Activated gamma-delta T cell treated with anti-CD3 and anti-CD28 coated beads, Interleukin-2, amount 50 U/mL, for 16 hours (primary cell): ENCODE measurements around the gene CPVL.

Experiments
- DNase-seq: peaks from one replicate; pipeline ENCODE4 v3.0.0-alpha.2; 2020; ENCODE audit warnings: low read depth

The CPVL gene

GRCh38 chr7:29090836-29091601 lies 55.3 kb downstream of the CPVL start:
- DNase-seq: no peak

GRCh38 chr7:29090151-29090805 lies 56.1 kb downstream of the CPVL start:
- DNase-seq: no peak

DNA sequence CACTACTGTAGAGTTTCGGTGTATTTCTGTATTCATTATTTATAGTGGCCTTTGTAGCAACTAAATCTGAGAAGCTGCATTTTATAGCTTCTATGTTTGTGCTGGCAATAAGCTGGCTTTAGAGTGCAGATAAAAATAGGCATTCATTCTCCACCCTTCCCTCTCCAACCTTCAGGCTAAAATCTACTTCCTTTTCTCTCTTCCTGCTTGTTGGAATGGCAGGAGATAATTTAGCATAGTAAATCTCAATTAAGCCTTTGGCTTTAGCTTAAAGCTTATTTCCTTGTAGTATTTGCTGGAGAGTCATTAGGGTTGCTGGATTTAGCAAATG lies 58.5 kb downstream of the CPVL start:
- DNase-seq: no peak

GRCh38 chr7:29086545-29086944 lies 59.8 kb downstream of the CPVL start:
- DNase-seq: no peak

DNA sequence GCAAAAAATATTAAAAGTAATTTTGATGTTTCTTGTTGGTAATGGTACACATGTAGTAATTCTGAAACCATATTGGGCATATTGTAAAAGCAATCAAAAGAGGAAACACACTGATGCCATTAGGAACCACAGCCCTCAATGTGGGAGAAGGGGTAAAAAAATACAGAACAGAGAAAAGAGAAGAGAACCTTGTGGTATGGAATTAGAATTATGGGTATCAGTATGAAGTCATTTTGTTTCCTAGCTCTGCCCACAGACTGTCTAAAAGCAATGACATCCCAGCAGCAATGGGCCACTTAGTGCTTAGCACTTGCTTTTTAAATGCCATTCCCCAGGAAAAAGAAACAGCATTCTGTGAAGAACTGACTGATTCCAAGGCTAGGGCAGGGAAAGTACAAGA lies 61.5 kb downstream of the CPVL start:
- no peak for DNase-seq

GRCh38 chr7:29080803-29081202 lies 65.5 kb downstream of the CPVL start:
- no peak for DNase-seq

DNA sequence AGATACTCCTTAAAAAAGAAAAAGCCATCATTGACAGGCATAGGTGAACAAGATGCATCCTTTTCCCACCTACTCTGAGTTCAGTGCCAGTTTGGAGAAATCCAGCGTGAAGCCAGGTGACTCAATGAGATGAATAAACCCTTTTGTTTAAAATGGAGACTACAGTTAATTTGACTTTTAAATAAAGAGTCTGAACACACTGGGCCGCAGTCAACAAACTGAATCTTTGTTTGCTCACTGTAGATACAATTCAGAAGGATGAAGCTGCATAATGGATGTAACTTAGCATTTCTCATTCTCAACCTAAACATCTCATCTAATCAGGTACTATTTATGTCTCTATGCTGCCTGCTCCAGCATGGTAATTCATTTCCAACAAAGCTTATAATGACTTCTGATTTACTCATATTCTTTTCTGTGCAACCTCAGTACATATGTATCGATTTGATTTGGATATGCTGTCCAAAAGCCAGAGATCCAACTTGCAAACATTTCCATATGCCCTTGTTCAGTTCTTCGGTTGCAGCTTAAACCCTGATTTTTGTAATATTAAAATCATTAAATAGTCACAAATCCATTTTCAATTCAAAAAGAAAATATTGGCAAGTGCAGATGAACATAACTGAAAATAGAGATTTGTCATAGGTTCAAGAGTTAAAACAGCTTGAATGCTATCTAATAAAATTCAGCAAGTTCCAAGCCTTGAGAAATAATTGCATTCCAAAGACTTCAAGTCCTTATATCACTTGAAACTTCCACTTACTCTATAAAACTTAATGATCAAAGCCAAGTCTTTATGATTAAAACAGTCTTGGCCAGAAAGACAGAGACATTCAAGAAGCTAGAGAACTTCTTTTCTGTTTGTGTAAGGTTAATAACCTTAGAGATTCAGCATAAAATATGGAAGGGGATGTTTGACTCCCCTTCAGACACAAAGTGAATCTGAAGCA lies 67.8 kb downstream of the CPVL start:
- DNase-seq: no peak

GRCh38 chr7:29077854-29078253 lies 68.5 kb downstream of the CPVL start:
- DNase-seq: no peak

- no peak for DNase-seq
Measured at GRCh38 chr7:29077176-29077575, 69.2 kb downstream of the CPVL start.

DNA sequence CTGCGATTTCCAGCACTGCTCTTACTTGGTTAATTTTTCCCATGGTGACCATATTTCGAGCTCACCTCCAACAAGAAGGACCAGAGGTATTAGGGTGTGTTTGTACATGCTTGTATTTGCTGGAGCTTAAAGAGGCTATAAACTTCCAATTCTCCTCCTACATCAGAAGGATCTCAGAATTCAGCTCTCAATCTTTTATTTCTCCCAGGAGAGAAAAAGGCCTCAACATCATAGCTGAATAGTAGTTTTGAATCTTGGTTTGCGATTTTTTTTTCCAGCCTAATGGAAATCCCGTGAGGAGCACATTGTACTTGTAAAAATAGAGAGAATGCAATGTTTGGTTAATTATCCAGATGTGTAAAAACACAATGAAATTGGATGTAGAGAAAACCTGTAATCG lies 69.7 kb downstream of the CPVL start:
- no peak for DNase-seq

DNA sequence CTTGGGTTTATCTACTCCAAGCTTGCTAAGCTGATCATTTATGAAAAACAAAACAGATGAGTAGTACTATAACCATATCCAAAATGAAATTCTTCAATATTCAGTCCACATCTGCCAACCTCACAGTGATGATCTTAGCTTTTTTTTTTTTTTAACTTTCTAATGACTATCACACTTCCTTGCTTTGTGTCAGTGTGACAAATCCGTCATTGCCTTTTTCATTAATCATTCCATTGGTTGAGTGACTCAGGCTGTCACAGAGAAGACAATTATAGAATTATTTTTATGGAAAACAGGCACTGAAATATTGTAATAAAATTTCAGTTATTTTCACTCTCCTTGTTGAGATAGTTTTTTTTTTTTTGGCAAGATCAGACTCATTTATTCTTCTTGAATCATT lies 70.7 kb downstream of the CPVL start:
- DNase-seq: no peak

GRCh38 chr7:29071203-29071874 lies 75.0 kb downstream of the CPVL start:
- no peak for DNase-seq

GRCh38 chr7:29066641-29067040 lies 79.7 kb downstream of the CPVL start:
- no peak for DNase-seq

DNA sequence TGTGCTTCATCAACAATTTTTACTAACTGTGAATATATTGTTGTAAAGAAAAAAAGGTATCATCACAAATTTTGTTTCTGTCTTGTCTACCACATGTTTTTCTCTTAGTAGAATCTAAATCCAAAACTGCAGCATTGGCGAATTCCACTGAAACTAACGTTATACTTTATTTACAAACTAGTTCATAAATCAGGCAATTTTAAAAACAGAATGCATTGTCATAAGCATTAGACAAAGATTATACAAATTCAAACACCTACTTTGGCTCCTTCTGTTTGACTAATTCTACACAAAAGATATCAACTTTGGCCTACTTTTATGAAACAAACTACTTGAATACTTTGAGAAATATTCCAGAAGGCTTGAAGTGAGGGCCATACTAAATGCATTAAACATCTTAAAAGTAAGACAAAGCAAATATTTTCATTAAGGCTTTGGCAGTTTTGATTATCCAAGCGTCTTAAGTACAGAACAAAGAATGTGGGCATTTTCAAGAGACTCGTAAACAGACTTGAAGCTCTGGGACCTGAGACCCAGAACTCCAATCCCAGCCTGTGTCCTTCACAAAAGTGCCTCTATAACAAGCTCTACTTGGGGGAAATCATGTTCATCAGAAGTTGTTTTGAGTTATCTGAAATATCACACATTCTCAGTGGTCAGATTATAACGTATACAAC lies 81.0 kb downstream of the CPVL start:
- no peak for DNase-seq

DNA sequence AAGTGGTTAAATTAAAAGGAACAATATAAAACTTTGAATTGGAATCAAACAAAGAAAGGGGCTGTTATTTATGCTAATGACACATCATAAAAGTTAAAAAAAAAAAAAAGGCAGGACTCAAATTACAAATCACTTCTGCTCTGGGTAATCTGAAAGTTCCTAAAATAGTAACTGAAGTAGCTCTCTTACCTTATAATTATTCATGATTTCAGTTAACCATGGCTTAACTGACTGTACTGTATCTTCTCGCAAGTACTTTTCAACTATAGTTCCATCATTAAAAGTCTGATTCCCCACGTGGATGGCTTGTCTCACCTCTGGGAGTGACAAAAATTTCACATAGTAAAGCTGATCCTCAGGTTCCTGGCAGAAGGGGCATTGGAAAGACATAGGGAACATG lies 82.5 kb downstream of the CPVL start:
- no peak for DNase-seq

DNA sequence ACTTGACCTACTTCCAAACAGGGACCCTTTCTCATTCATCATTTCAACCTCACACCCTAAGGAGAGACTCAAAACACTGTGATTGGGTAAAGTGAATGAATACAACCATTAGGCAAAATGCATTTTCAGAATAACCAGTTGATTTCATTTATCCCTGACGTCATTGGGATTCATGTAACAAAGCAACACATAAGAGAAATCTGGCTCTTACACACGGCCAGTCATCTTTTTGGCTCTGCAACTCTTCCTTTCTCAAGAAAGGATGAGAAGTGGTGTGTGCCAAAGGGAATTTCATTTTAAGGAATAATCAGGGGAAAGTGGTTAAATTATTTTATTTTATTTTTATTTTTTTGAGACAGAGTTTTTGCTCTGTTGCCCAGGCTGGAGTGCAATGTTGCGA lies 83.1 kb downstream of the CPVL start:
- DNase-seq: no peak

DNA sequence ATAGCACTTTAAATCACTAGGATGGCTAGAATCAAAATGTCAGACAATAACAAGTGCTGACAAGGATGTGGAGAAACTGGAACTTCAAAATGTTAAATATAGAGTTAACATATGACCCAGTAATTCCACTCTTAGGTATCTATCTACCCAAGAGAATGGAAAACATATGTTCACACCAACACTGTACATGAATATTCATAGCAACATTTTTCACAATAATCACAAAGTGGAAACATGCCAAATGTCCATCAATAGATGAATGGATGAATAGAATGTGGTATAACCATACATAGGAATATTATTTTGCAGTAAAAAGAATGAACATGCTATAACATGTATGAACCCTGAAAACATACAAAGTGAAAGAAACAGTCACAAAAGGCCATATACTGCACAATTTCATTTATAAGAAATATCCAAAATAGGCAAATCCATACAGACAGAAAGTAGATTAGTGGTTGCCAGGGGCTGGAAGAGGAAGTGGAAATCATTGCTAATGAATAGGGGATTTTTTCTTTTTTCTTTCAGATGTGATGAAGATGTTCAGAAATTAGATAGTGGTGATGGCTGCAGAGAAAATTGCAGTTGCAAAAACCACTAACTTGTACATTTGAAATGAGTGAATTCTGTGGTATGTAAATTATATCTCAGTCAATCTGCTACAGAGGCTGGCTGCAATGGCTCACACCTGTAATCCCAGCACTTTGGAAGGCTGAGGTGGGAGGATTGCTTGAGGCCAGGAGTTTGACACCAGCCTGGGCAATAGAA lies 93.0 kb downstream of the CPVL start:
- DNase-seq: no peak

DNA sequence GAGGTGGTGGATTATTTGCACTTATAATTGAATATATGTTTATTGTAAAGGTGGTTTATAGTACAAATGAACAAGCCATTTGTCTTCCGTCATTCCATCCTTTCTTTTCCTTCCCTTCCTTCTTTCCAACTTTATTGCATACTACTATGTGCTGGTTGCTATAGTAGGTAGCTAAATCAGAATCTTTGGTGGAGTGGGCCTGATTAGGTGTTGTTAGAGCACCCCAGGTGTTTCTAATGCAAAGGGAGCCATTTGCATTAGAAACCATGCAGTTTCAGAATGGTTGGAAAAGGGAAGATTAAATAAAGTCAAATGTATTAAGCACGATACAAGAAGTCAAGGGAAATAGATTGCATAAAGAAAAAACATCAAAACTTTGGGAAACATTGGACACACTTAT lies 99.4 kb downstream of the CPVL start:
- DNase-seq: no peak

- DNase-seq: no peak
Measured at GRCh38 chr7:29045258-29046086, 100.9 kb downstream of the CPVL start.

GRCh38 chr7:29044554-29044953 lies 101.8 kb downstream of the CPVL start:
- DNase-seq: no peak
